ENCODE data around the gene FLNA.
A peak's percentile ranks its signal among the peaks of the same experiment; 100 is the strongest.
"Not testable (repeated sequence)": the region's sequence is repeated elsewhere in the genome, so short reads cannot be mapped to it uniquely, and the experiment has no call there.

FLNA gene

GRCh38 chrX:154399527-154400368 lies 25.3 kb upstream of the FLNA start:
- no peak for DNase-seq (ENCODE audit: low read depth in 2 of 2)

- peak; percentile 64 to 66 for DNase-seq (ENCODE audit: low read depth in 2 of 2)
These were observed 24.5 kb upstream of the FLNA start for GRCh38 chrX:154398668-154399526.

- peak; percentile 84 to 91 for DNase-seq (ENCODE audit: low read depth in 2 of 2)
These were observed 23.6 kb upstream of the FLNA start, which contains the start of gene RPL10 for GRCh38 chrX:154397888-154398667. Gene RPL10, plus strand, starts transcription at chrX:154398377. Its CDS starts 143 bp downstream, at chrX:154398520.

- DNase-seq (ENCODE audit: low read depth in 2 of 2), result peak; percentile 54 to 56
These were observed 22.8 kb upstream of the FLNA start for GRCh38 chrX:154396973-154397887.

GRCh38 chrX:154396363-154396762 lies 21.9 kb upstream of the FLNA start:
- DNase-seq (ENCODE audit: low read depth in 2 of 2), result not testable (repeated sequence)

- DNase-seq (ENCODE audit: low read depth in 2 of 2), result not testable (repeated sequence)
These were observed 15.6 kb upstream of the FLNA start for GRCh38 chrX:154389812-154390747.

- not testable (repeated sequence) for DNase-seq (ENCODE audit: low read depth in 2 of 2)
These were observed 14.2 kb upstream of the FLNA start for GRCh38 chrX:154388649-154389048.

GRCh38 chrX:154388094-154388493 lies 13.7 kb upstream of the FLNA start:
- not testable (repeated sequence) for DNase-seq (ENCODE audit: low read depth in 2 of 2)

- no peak for DNase-seq (ENCODE audit: low read depth in 2 of 2)
These were observed 10.0 kb upstream of the FLNA start for GRCh38 chrX:154384284-154384892.

GRCh38 chrX:154383359-154384283 lies 9.2 kb upstream of the FLNA start:
- DNase-seq (ENCODE audit: low read depth in 2 of 2), result no peak

GRCh38 chrX:154382483-154383069 lies 8.1 kb upstream of the FLNA start:
- DNase-seq (ENCODE audit: low read depth in 2 of 2), result no peak

GRCh38 chrX:154381271-154381670 lies 6.8 kb upstream of the FLNA start:
- no peak for DNase-seq (ENCODE audit: low read depth in 2 of 2)

- DNase-seq (ENCODE audit: low read depth in 2 of 2), result no peak
These were observed 6.4 kb upstream of the FLNA start for GRCh38 chrX:154380787-154381186.

GRCh38 chrX:154380153-154380552 lies 5.7 kb upstream of the FLNA start:
- no peak for DNase-seq (ENCODE audit: low read depth in 2 of 2)

GRCh38 chrX:154379569-154379951 lies 5.1 kb upstream of the FLNA start:
- DNase-seq (ENCODE audit: low read depth in 2 of 2), result no peak

- DNase-seq (ENCODE audit: low read depth in 2 of 2), result peak; percentile 92 to 93
These were observed 4.5 kb upstream of the FLNA start, which contains the start of gene EMD for GRCh38 chrX:154378799-154379568. Gene EMD, plus strand, starts transcription at chrX:154379295. Its CDS starts 190 bp downstream, at chrX:154379485.

Measured in stimulated activated CD8-positive, alpha-beta memory T cell treated with anti-CD3 and anti-CD28 coated beads, Interleukin-15, amount 100 ng/mL, for 48 hours (primary cell).